ENCODE measurements around the gene VTCN1. TPM values are rescaled to one million over a fixed set of nuclear protein-coding genes. Genes with fewer than 3 reads are reported as not detected.
"Not testable (repeated sequence)": the region's sequence is repeated elsewhere in the genome, so short reads cannot be mapped to it uniquely, and the experiment has no call there.

Gene VTCN1
- polyA plus RNA-seq, 1 donor, result 0.22 TPM

DNA sequence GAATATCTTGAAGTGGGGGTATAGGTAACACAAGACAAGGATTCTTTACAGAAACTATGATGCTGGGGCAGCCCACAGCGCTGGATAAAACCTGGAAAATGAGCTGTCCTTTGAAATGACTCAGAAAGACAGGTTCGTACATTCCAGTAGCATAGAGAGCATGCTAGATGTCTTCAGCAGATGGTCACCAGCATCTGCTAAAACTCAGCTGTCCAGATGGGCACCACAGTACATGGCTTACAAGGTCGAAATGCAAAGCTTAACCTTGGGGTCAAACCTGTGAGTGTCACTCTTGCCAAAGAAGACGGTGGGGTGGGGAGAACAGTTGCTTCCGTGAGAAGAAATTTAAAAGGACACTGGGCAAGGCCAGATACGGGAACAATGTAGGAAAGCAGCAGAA is 47.9 kb downstream of the VTCN1 start:
- DNase-seq, result no peak

DNA sequence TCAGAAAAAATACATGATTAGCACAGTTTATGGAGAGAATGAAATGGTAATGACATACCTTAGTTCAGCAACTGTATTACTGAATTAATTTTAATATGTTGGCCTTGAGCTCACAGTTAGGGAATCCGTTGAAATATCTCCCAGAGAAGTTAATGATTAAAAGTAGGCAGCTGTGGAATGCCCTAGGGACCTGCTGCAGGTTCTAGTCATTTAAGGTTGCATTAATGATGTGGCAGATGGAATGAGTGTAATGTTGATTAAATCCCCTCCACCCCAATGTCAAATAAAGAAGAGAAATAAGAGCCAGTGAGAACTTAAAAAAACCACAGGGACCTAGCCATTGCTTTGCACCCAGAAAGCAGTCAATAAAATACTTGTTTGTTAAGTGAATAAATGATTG is 48.8 kb downstream of the VTCN1 start:
- no peak for DNase-seq

DNA sequence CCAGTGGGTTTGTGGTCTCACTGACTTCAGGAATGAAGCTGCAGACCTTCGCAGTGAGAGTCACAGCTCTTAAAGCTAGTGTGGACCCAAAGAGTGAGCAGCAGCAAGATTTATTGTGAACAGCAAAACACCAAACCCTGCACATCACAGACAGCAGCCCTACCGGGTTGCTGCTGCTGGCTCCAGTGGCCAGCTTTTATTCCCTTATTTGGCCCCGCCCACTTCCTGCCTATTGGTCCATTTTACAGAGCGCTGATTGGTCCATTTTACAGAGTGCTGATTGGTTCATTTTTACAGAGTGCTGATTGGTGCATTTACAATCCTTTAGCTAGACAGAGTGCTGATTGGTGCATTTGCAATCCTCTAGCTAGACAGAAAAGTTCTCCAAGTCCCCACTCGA is 59.4 kb downstream of the VTCN1 start:
- DNase-seq, result not testable (repeated sequence)

DNA sequence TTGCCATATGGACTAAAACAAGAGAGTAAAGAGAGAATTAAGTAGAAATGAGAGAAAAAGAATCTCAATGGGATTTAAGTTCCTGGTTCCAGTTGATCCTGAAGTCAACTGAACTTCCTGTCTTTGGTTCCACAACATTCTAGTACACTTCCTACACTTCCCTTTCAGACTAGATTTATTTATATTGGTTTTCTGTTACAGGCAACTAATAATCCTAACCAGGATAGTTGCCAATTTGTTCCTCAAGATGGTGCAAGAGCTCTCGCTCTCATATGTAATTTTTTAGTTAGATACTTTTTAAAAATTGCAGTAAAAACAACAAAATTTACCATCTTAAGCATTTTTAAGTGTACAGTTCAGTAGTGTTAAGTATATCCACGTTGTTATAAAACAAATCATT is 60.4 kb downstream of the VTCN1 start:
- DNase-seq, result no peak

DNA sequence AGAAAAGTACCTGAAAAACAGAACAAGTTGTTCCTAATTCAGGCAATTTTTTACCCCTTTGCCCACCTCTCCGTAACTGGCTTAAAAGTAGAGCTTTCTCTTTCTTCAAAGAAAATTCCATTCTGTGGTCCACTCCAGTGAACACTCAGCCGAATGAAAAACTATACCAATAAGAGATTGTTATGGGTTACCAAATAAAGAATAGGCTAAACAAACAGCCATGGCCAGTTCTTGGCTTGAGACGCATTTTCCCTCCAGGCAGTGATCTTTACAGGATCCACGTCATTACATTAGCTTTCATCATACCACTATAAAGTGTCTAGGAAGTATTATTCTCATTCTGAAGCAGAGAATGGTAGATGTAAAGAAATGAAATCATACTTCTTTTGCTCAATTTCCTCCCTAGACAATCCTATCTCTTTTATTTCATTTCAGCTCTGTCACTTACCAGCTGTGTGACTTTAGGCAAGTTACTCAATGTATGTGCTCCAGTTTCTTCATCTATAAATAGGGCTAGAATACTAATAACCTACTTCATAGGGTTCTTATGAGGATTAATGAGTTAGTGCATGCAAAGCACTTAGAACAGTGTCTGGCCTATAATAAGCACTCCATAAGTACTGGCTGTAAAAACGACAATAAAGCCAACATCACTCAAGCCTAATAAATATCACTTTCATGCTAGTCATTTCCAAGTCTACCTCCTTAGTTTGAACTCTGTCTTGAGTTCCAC is 62.7 kb downstream of the VTCN1 start:
- DNase-seq, result no peak

DNA sequence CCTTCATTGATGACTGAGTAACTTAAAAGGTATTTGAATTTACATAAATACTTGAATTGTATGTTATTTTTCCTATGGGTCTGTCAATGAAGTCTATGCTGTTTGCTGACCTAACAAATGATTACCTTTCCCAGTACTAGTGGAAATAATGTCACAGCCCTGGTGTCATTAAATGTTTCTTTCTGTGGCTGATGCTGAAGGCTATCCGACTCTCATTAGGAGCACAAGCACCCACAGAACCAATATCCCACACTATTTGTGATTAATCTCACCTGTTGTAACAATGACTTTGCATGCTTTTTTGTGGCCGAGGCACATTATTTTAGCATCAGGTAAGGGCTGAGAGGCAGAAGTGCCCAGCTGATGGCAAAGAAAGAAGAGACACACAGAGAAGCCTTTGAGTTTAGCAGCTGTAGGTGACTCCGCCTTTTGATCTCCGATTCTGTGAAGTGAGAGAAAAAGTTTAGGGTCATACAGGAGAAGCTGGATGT is 63.3 kb downstream of the VTCN1 start:
- DNase-seq, result no peak

DNA sequence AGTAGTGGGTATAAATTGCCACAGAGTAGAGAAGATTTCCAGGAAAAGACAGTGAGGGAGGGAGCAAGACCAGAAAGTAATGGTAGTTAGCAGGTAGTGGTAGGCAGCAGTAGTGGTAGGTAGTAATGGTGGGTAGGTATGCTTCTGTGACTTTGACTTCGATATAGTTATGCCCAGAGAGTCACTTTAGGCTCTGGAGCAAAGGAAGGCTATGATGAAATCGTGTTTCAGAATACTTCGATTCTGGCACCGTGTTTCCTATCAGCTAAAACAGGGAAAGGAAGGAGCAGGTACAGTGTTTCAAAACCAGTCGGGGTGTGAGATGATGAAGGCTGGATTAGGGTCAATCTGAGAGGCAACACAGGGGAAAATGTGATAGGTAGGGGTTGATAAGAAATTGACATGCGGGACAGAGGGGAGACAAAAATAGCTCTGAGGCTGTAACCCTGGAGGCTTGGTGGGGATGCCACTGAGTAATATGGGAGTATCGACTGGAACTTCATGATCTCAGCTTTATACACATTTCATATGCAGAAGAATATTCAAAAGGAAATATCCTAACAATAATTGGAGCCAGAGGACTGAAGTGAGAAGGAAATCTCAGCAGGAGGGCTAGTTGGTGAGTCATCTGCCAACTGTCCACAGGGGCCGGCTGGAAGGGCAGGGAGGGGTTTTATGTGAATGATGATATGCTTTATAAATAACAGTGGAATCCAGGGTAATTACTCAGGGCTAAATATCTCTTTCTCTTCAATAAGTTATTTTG is 64.0 kb downstream of the VTCN1 start:
- no peak for DNase-seq

DNA sequence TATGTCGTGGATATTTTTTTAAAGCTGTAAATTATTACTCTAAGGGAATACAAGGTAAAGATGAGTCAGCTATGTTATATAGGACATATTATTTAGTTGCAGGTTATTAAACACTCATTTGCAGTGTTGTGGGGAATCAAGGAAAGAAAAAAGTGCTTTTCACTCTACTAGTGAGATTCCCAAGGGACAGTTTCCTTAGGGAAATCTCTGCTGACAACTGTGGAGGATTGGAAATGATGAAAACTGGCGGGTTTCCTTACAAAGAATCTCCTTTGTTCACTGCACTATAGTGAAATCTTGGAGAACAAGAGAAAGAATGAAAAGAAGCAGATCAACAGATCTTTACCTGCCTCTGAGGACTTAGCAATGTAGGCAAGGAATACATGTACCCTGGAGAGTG is 64.7 kb downstream of the VTCN1 start:
- no peak for DNase-seq

DNA sequence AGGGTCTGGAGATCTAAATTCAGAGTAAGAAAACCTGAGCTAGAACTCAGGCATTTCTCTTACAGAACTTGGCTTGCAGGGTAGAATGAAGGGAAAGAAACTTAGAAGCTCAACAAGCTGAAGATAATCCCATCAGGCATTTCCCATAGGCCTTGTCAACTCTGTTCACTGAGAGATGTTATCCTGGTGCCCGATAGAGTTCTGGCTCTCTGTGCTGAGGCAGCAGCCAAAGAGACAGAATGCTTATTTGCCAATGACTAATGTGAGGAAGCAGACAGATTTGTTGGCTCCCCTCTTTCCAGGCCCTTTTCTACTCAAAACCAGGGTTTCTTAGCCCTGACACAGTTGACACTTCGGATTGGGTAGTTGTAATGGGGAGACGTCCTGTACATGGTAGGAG is 66.9 kb downstream of the VTCN1 start:
- no peak for DNase-seq

DNA sequence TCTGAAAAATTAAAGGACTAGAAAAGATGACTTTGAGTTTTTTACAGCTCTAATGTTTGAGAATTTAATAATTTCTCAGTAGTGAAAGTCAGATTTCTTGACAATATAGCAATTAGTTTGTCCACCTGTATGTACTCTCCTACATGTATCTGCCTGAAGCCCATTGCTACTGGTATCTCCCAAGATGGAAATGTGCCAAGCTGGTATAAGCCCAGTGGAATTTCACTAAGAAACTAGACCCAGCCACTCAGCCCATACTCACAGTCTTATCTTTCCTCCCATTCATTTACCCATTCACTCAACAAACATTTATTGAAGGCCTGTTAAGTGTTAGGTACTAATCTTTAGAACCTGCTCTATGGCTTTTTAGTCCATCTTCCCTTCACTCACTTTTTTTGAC is 67.6 kb downstream of the VTCN1 start:
- no peak for DNase-seq

DNA sequence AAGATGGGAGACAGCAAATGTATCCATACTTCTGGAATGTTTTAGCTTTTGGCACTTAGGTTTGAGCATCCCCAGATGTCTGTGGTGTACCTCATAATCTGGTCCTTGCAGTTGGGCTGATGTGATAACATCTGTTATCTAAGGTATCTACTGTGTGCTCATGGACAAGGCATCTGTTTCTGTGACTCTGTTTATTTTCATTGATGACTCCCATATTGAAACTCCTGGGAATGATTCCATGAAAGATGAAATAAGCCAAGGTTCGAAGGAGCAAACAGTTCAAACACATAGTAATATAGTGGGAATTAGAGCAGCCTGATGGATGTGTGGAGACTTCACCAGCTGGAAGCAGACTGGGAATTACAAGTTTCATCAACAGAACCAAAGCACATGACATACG is 68.5 kb downstream of the VTCN1 start:
- DNase-seq, result no peak

DNA sequence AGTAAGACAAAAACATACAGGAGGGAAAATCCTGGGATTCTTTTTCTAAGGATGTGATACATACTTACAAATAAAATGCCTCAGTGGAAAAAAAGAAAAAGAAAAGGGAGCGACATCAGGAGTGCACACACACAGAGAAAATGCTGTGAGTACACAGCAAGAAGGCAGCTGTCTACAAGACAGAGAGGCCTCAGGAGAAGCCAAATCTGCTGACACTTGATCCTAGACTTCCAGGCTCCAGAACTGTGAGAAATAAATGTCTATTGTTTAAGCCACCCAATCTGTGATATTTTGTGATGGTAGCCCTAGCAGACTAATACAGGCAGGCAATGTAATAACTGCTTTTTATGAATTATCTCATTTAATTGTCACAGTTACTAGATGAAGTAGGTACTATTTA is 72.2 kb downstream of the VTCN1 start:
- DNase-seq, result no peak

DNA sequence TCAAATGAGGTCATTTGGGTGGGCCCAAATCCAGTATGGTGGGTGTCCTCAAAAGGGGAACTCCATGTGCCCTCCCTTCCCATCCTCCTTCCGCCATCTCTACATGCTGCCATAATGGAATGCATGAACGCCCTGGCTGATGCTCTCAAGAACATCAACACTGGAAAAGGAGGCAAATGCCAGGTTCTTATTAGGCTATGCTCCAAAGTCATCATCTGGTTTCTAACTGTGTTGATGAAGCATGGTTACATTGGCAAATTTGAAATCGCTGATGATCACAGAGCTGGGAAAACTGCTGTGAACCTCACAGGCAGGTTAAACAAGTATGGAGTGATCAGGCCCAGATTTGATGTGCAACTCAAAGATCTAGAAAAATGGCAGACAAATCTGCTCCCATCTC is 72.6 kb downstream of the VTCN1 start:
- no peak for DNase-seq

DNA sequence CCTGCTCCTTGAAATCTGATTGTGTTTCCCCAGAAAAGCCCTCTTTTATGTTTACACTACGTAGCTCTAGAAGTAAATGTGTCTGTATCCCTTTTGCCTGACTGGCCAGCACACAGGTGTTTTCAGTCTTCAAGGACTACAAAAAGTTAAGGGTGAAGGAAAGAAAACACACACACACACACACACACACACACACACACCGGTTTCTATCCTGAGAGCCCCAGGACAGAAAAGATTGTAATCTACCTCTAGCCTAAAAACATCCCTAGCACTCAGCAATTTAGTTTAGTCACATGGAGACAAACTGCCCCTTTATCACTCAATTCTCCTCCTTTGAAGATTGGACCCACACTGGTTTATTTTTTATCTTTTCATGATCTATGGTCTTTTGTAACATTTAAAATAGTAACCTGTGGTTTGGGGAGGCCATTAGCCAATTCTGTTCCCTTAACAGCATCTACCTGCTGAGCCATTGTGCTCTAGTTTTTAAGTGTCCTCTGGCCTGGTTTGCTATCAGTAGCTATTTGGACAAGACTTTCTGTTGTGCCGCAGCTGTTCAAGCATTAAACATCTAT is 73.4 kb downstream of the VTCN1 start:
- DNase-seq, result no peak

DNA sequence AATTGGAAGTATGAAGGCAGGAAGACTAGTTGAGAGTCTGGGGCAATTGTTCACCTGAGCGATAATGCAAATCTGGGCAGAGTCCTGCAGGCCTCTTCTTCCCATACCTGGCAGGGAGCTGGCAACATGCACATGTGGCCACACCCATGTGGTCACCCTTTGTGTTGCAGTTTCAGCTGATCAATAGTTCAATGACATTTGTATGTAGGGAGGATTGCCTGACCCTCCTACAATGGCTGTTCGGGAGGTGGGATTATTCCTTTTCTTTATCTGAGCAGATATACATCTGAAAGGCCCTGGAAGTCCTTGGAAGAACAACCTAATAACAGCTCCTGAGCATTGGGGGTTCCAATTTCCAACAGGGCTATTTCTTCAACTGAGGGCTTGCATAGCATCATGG is 74.0 kb downstream of the VTCN1 start:
- no peak for DNase-seq

DNA sequence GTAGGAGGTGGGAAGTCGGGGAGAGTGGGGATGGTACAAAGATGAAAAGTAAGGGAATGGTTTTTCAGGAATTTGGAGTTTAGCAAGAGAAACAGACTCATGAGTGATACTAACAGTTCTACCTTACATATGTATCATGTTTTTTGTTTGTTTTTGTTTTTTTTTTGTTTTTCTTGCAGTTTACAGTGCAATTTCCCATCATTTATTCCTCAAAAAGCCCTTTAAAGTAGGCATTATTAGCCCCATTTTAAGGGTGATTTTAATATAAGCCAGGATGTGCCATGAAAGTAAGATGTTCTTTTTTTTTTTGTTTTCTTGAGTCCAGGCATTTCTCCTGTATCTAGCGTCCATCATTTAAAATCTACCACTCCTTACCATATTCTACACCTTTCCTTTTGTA is 75.4 kb downstream of the VTCN1 start:
- no peak for DNase-seq

DNA sequence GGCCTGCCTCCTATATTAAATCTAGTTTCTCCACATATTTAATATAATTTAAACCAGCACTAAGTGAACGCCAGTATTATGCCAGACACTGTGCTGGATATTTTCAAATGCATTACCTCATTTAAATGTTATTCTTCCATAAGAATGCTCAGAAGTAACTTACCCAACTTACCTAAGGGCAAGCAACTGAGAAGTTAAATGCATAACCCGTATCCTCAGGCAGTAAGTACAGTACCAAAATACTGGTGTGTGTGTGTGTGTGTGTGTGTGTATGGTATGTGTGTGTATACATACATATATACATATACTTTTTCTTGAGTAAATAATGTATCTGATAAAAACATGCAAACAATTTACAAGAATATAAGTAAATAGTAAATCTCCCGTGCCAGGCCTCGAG is 80.2 kb downstream of the VTCN1 start:
- no peak for DNase-seq

DNA sequence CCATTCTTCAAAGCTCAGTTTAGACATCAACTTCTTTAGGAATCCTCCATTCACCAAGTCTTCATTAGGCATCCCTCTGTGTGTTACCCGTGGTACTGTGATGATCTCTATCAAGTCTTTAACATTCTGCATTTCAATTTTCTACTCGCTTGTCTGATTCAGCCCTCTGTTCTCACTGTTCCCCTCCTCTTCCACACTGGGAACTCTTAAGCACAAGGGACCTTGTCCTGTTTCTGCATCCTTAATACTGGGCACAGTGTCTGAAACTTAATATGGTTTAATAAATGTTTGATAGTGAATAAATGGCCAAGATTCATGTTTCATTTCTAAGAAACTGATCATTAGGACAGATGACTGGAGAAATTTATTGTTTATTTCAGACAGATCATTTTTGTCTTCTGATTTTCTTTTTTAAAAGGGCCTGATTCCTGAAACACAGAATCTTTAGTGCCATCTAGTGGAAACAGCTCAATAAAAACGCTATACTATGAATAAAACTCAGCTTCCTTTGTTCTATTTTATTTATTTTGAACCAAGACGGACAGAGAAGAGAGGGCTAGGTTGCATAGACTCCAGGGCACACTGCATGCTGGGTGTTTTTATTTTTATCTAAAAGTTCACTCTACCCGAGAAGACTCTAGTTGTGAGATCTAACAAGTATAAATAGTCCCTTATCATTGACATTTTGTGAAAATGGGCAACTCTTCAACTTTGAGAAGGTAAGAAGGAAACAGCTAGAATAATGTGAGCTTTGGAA is 82.2 kb downstream of the VTCN1 start:
- DNase-seq, result no peak

DNA sequence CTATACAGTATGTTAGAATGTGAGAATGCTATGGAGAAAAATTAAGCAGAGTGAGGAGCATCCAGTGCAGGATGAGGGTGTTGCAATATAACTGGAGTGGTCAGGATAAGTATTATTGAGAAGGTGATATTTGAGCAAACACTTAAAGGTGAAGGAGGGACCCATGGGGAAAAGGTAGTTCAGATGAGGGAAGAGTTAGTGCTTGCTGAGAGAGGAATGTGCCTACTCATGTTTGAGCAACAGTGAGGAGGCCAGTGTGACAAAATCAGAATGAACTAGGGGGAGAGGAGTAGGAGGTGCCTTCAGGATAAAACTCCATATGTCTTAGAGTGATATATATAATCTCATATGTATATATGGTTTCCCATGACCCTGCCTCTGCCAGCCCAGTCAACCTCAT is 82.9 kb downstream of the VTCN1 start:
- no peak for DNase-seq

DNA sequence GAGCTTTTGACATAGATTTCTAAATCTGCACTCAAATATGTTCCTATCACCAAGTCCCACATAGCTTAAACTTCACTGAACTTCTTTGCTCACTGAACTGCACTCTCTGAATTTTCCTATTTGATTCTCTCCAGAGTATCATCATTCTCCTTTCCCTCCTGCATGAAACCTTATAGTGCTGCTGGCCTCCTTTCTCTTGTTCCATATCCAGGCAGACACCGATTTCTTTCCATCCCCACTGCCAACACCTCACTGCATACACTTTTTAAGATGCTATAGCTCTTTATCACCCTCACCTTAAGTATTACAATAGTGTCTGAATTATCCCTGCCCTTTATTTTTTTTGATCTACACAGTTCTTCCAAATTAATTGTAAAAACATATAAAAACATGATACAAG is 86.1 kb downstream of the VTCN1 start:
- peak; percentile 72 for DNase-seq

DNA sequence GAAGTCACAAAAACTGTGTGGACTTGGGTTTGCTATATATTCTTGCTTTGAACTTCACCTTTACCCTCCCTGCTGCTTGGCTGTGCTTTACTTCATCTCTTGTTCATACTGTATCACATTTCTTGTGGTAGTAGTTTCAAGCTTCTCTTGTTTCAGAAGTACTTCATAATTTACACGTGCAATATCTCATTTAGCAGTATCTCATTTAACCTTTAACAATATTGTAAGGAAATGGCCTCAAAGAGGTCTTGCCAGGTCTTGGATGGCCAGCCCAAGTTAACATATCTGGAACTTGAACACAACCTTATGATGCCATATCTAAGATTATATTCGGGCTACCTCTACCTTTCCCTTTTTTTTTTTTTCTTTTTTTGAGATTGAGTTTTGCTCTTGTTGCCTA is 87.5 kb downstream of the VTCN1 start:
- no peak for DNase-seq

DNA sequence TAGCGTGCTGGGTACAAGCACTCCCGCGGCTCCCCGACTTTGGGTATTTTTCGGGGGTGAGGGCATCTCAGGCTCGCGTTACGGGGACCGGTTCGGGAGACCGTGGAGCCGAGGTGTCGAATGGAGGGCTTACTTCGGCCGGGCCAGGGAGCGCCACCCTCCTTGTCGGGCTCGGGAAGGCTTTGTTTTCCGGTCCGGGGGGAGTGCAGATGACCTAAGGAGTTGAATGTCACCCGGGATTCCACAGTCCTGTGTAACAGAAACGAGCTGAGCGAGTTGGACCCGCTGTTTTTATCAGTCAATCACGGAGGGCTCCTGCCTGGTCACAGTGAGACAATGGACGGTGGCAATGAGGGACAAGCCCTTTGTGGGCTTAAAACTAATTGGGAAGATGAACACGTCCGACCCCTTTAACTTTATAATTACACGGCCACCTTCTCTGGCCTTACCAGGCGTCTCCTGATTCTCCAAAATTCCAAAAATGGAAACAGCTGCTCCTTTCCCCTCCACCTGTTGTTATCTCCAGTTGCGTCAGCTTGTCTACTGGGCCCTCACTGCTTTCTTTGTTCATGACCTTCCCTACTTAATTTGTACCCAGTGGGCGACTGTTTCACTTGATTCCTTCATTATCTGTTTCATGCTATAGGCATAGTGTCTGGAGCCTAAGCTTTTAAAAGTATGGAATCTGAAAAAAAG is 88.2 kb downstream of the VTCN1 start:
- no peak for DNase-seq
